Stimulated activated CD4-positive, alpha-beta T cell treated with anti-CD3 and anti-CD28 coated beads, Interleukin-12 subunit alpha, Interleukin-12 subunit beta, amount 100 ng/mL, for 4 hours (primary cell): ENCODE results near the gene MIX23.
"Not testable (repeated sequence)": the region's sequence is repeated elsewhere in the genome, so short reads cannot be mapped to it uniquely, and the experiment has no call there.

Source experiments
- DNase-seq: peaks from one replicate; pipeline ENCODE4 v3.0.0-alpha.2; 2020

Gene MIX23

GRCh38 chr3:122391681-122392446 is 8.8 kb upstream of the MIX23 start:
- DNase-seq: no peak

GRCh38 chr3:122390665-122391064 is 7.6 kb upstream of the MIX23 start:
- no peak for DNase-seq

GRCh38 chr3:122389892-122390291 is 6.9 kb upstream of the MIX23 start:
- no peak for DNase-seq

GRCh38 chr3:122389197-122389596 is 6.2 kb upstream of the MIX23 start:
- DNase-seq: no peak

GRCh38 chr3:122387709-122388108 is 4.7 kb upstream of the MIX23 start:
- no peak for DNase-seq

GRCh38 chr3:122383771-122384697 is 1.0 kb upstream of the MIX23 start, which contains the start of gene FAM162A:
Gene FAM162A, plus strand, starts transcription at chr3:122384182. Its CDS starts 84 bp downstream, at chr3:122384266.
- peak; percentile 92 for DNase-seq

- DNase-seq: no peak
Observed at GRCh38 chr3:122377975-122378374, 5.1 kb downstream of the MIX23 start.

- no peak for DNase-seq
Observed at GRCh38 chr3:122374034-122374433, 9.0 kb downstream of the MIX23 start.

- DNase-seq: no peak
Observed at GRCh38 chr3:122366379-122366749, 16.7 kb downstream of the MIX23 start.

GRCh38 chr3:122365582-122366378 is 17.3 kb downstream of the MIX23 start:
- DNase-seq: not testable (repeated sequence)

- no peak for DNase-seq
Observed at GRCh38 chr3:122365073-122365472, 18.0 kb downstream of the MIX23 start.

- DNase-seq: no peak
Observed at GRCh38 chr3:122364490-122364889, 18.5 kb downstream of the MIX23 start.

- DNase-seq: no peak
Observed at GRCh38 chr3:122362026-122362425, 21.0 kb downstream of the MIX23 start.

- DNase-seq: no peak
Observed at GRCh38 chr3:122358703-122359032, 24.4 kb downstream of the MIX23 start.

- no peak for DNase-seq
Observed at GRCh38 chr3:122357828-122358702, 25.0 kb downstream of the MIX23 start.

GRCh38 chr3:122356402-122356801 is 26.6 kb downstream of the MIX23 start:
- no peak for DNase-seq

- DNase-seq: no peak
Observed at GRCh38 chr3:122355612-122356011, 27.4 kb downstream of the MIX23 start.

- no peak for DNase-seq
Observed at GRCh38 chr3:122353893-122354401, 29.1 kb downstream of the MIX23 start.

- no peak for DNase-seq
Observed at GRCh38 chr3:122353215-122353614, 29.8 kb downstream of the MIX23 start.

- DNase-seq: no peak
Observed at GRCh38 chr3:122351612-122352011, 31.4 kb downstream of the MIX23 start.

GRCh38 chr3:122350814-122351418 is 32.1 kb downstream of the MIX23 start:
- no peak for DNase-seq

GRCh38 chr3:122349171-122349570 is 33.9 kb downstream of the MIX23 start:
- DNase-seq: no peak
